ENCODE results near the gene MYO9A.

Gene MYO9A

GRCh38 chr15:71957026-71957425 is 160.9 kb downstream of the MYO9A start:
- DNase-seq (ENCODE audit: low read depth, low spot score), result no peak

- DNase-seq (ENCODE audit: low read depth, low spot score), result no peak
These were observed 166.8 kb downstream of the MYO9A start for GRCh38 chr15:71951134-71951533.

GRCh38 chr15:71945012-71945411 is 172.9 kb downstream of the MYO9A start:
- DNase-seq (ENCODE audit: low read depth, low spot score), result no peak

- no peak for DNase-seq (ENCODE audit: low read depth, low spot score)
These were observed 174.1 kb downstream of the MYO9A start for GRCh38 chr15:71943806-71944205.

DNA sequence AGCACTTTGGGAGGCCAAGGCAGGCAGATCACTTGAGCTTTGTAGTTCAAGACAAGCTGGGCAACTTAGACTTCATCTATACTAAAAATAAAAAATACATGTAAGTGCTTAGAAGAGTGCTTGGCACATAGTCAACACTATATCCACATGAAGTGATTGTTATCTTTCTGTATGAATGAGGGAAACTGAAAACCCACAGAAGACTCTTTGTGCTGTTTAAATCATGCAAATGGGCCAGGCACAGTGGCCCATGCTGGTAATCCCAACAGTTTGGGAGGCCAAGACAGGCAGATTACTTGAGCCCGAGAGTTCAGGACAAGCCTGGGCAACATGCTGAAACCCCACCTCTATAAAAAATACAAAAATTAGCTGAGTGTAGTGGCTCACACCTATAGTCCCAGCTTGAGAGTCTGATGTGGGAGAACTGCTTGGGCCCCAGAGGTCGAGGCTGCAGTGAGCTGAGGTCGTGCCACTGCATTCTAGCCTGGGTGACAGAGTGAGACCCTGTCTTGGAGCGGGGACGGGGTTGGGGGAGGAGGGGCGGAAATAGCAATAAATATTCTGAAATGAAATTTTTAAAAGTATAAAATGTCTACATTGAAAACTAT is 177.9 kb downstream of the MYO9A start:
- DNase-seq (ENCODE audit: low read depth, low spot score), result no peak

DNA sequence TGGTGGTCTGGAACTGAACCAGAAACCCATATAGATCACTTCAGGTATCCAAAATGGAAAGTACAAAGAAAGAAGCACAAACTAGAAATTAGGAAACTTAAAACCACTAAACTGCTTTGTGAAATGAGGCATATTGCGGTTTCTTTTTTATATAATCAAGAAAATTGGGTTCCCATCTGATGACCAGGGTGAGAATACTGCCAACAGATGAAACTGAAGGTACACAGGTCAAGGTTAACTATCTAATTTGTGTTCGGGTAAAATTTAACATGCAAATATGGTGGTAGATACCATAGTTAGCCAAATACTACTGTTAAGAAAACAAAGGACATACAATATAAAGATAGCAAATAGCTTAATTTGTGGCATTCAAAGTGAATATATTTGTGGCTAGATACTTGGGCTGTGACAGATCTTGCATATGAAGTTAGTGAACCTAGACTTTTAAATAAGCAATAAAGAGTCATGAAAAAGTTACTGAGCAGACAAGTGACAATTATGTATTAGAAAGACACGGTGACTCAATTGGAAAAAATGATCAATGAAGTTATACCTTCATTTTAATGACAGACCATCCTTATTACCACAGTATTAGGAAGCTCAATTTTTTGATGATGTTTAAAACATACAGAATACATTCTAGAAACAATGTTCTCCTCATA is 180.2 kb downstream of the MYO9A start:
- DNase-seq (ENCODE audit: low read depth, low spot score), result no peak

DNA sequence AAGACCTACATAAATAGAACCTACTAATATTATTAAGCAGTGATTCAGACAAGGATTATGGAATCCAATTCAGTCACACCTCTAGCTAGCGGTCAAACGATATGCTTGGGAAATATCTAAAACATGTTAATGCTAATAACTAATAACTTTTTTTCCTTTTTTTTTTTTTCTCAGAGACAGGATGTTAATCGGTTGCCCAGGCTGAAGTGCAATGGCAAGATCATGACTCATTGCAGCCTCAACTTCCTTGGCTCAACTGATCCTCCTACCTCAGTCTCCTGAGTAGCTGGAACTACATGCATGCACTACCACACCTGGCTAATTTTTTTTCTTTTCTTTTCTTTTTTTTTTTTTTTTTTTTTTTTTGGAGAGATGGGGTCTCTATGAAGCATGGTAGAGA is 183.5 kb downstream of the MYO9A start:
- DNase-seq (ENCODE audit: low read depth, low spot score), result no peak

GRCh38 chr15:71932689-71933088 is 185.3 kb downstream of the MYO9A start:
- DNase-seq (ENCODE audit: low read depth, low spot score), result no peak

DNA sequence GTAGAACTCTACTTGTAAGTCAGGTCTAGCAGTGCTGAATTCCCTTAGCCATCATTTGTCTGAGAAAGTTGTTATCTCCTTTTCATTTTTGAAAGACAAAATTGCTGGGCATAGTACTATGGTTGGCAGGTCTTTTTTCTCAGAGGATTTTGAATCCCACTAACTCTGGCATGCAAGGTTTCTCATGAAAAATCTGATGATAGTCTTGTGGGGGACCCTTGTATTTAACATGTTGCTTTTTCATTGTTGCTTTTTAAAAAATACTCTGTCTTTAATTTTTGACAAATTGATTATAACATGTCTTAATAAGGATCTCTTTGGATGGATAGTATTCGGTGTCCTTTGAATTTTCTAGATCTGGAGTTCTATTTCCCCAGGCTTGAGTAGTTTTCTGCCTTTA is 186.7 kb downstream of the MYO9A start:
- DNase-seq (ENCODE audit: low read depth, low spot score), result no peak

DNA sequence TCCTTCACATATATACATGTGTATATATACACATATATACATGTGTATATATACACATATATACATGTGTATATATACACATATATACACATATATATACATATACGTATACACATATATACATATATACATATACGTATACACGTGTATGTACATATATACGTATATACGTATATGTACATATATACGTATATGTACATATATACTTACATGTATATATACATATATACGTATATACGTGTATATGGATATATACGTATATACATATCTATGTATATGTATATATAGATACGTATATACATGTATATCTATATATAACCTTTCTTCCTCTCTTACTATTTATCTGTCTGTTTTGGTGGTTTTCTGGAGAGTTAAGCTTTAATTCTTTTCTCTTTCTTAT is 192.8 kb downstream of the MYO9A start:
- DNase-seq (ENCODE audit: low read depth, low spot score), result no peak

- no peak for DNase-seq (ENCODE audit: low read depth, low spot score)
These were observed 196.8 kb downstream of the MYO9A start for GRCh38 chr15:71921191-71921590.

- DNase-seq (ENCODE audit: low read depth, low spot score), result no peak
These were observed 197.4 kb downstream of the MYO9A start for GRCh38 chr15:71920573-71920972.

DNA sequence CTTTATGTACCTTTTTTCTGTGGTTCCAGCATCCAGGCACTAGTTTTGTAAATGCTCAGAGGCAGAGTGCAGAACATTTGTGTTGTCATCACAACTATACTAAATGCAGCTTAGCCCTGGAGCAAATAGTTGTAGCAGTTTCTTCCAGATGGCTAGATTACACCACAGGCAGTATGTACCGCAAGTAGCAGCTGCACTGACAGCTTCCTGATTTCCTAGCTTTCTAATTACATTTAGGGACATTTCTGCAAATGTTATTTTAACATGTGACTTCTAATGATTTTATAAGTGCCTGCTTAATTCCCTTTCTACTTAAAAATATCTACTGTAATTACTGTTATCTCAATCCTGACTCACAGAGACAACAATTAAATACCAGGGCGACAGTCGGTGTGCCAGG is 201.1 kb downstream of the MYO9A start:
- no peak for DNase-seq (ENCODE audit: low read depth, low spot score)

DNA sequence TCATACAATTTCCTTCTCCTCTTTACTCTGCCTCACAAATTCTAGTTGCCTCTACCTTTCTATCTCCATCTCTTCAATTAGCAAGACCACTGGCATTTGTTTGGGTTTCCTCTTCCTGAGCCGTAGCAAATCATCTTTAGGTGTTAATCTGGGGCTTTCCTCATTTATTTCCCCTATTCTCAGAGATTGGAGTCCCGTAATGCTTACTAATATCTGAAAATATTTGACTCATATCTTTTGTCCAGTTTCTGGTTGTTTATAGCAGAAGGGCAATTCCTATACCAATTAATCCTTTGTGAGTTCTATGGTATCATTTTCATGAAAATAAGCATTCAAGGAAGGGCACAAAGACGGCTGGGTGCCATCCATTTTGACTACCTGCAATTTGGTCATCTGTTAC is 203.9 kb downstream of the MYO9A start:
- no peak for DNase-seq (ENCODE audit: low read depth, low spot score)

- no peak for DNase-seq (ENCODE audit: low read depth, low spot score)
These were observed 218.3 kb downstream of the MYO9A start for GRCh38 chr15:71899674-71900073.

- DNase-seq (ENCODE audit: low read depth, low spot score), result no peak
These were observed 224.3 kb downstream of the MYO9A start for GRCh38 chr15:71893691-71894090.

- no peak for DNase-seq (ENCODE audit: low read depth, low spot score)
These were observed 225.6 kb downstream of the MYO9A start for GRCh38 chr15:71892335-71892734.

DNA sequence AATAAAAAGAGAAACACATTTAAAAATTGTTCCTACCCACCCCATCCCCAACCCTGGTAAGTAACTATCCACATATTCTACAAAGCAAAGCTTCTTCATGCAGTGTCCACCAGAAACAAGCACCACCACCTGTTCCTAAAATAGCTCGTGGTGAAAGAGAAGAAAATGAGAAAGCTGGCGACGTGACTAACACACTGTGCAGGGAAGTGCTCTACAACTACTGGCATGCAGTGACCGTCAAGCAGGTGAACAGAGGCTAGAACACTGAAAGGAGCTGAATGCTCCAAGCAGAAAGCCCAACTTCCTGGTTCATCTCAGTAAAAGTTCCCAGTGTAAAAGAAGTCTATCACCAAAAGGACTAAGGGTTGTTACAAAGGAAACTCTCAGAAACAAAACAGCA is 226.9 kb downstream of the MYO9A start:
- no peak for DNase-seq (ENCODE audit: low read depth, low spot score)

DNA sequence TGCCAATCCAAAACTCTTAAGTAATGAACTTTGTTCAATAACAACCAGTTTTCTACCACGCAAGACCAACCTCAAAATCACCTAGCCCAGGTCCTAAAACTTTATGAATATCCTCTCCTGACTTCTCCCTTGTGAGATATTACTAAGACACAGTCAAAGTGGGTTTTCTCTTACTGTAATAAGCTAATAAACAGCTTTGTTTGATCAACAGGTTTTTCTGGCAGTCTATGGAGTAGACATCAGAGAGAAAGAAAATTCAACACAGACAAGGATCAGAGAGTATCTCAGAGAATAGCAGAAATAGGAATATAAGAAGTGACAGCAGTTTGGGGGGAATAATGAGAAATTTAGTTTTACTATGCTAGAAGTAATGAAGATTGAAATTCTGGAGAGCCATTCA is 228.0 kb downstream of the MYO9A start:
- no peak for DNase-seq (ENCODE audit: low read depth, low spot score)

- no peak for DNase-seq (ENCODE audit: low read depth, low spot score)
These were observed 228.6 kb downstream of the MYO9A start for GRCh38 chr15:71889385-71889784.

- DNase-seq (ENCODE audit: low read depth, low spot score), result no peak
These were observed 229.2 kb downstream of the MYO9A start for GRCh38 chr15:71888797-71889196.

DNA sequence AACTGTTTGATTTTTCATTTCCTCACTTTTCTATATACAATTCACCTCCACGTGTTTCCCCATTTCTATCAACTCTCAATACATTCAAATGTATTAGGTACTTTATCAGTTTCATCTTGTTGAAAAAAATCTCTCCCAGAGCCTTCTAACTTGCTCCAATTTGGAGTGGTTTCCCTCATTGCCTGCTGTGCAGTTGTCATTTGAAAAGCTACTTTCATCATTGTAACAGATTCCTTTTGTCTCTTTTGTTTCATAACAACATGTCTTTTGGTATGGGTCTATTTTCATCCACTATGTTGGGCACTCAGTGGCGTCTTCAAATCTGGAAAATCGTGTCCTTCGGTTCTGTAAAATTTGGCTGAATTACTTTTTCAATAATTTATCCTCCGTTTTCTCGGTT is 232.6 kb downstream of the MYO9A start:
- no peak for DNase-seq (ENCODE audit: low read depth, low spot score)

GRCh38 chr15:71883447-71883846 is 234.5 kb downstream of the MYO9A start:
- no peak for DNase-seq (ENCODE audit: low read depth, low spot score)

GRCh38 chr15:71880276-71880675 is 237.7 kb downstream of the MYO9A start:
- DNase-seq (ENCODE audit: low read depth, low spot score), result no peak
